MM.1S (cell line): Measurements from ENCODE around the gene BICD1.

Experiments
- EZH2 ChIP-seq: fragments of 300-600 bp; sonication (generic); optimal IDR thresholded peaks from 2 replicates; pipeline ENCODE3; 2017; ENCODE audit warnings: low read depth, mild to moderate bottlenecking, antibody characterized with exemption, low read length, mixed read lengths
- TF ChIP-seq, protein P1 (sequence below): fragments of 300-600 bp; sonication (generic); IDR thresholded peaks from 2 replicates; pipeline ENCODE4 v1.5.1; 2016; ENCODE audit warnings: antibody characterized with exemption, low read length, mixed read lengths

DNA sequence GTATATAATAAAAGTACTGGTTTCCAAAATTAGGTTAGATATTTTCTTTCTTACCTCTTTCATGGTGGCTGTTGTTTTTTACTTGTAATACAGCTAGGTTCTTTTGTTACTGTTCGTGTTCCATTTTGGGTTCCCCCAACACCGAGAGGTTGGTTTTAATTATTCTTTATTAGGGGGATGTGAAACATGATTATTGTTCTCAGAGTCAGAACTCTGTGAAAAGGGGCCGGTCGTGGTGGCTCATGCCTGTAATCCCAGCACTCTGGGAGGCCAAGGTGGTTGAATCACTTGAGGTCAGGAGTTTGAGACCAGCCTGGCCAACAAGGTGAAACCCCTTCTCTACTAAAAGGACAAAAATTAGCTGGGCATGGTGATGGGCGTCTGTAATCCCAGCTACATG, 108.1 kb downstream of the BICD1 start:
- TF ChIP-seq, protein P1, sequence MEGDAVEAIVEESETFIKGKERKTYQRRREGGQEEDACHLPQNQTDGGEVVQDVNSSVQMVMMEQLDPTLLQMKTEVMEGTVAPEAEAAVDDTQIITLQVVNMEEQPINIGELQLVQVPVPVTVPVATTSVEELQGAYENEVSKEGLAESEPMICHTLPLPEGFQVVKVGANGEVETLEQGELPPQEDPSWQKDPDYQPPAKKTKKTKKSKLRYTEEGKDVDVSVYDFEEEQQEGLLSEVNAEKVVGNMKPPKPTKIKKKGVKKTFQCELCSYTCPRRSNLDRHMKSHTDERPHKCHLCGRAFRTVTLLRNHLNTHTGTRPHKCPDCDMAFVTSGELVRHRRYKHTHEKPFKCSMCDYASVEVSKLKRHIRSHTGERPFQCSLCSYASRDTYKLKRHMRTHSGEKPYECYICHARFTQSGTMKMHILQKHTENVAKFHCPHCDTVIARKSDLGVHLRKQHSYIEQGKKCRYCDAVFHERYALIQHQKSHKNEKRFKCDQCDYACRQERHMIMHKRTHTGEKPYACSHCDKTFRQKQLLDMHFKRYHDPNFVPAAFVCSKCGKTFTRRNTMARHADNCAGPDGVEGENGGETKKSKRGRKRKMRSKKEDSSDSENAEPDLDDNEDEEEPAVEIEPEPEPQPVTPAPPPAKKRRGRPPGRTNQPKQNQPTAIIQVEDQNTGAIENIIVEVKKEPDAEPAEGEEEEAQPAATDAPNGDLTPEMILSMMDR: no peak
- no peak for TF ChIP-seq EZH2
